ENCODE data around the gene GRIP2. TPM values are rescaled to one million over a fixed set of nuclear protein-coding genes. Genes with fewer than 3 reads are reported as not detected.

The GRIP2 gene
- total and polyA plus RNA-seq, 2 donors (not counting 1 experiment from before 2014, with no cell fraction given), result under 0.01 to 0.87 TPM

- H3K4me1 ChIP-seq (ENCODE audit: control insufficient read depth, extremely low read depth, insufficient read depth, low read length), result no peaks in the 10 kb centered on the region
- no peaks in the 10 kb centered on the region for H3K27me3 ChIP-seq (ENCODE audit: control insufficient read depth, insufficient read depth, low read length)
- H2AFZ ChIP-seq (ENCODE audit: low read length), result no peak overlapping the region
- H3K79me2 ChIP-seq (ENCODE audit: control insufficient read depth, insufficient read depth, low read length), result no peaks in the 10 kb centered on the region
- no peak overlapping the region for H3K4me3 ChIP-seq (replicated peaks in 1 of 4; ENCODE audit: control extremely low read depth in 1 of 4, insufficient read depth in 1 of 4, low read depth in 3 of 4, low read length in 4 of 4)
- H4K20me1 ChIP-seq (ENCODE audit: control insufficient read depth, extremely low read depth, insufficient read depth, low read length), result no peaks in the 10 kb centered on the region
- H3K9ac ChIP-seq (ENCODE audit: insufficient read depth, low read length), result no peak overlapping the region
- H3K36me3 ChIP-seq (ENCODE audit: control insufficient read depth, insufficient read depth, low read length), result no peaks in the 10 kb centered on the region
- TF ChIP-seq CTCF (conservative IDR thresholded peaks at IDR 0.05 in 1 of 2, IDR thresholded peaks at IDR 0.05 in 1 of 2; ENCODE audit: low read depth in 1 of 2, low read length in 2 of 2) (no peak), EZH2 (IDR thresholded peaks at IDR 0.05; ENCODE audit: low read length, missing control alignments) (no peak)
- H3K9me3 ChIP-seq (ENCODE audit: control insufficient read depth, insufficient read depth, low read depth, low read length), result no peaks in the 10 kb centered on the region
- H3K27ac ChIP-seq (ENCODE audit: insufficient read depth, low read length), result no peak overlapping the region
- no peak overlapping the region for H3K4me2 ChIP-seq (ENCODE audit: extremely low read depth, insufficient read depth, low read length)
- no peak for DNase-seq (ENCODE audit: low read depth in 2 of 2)
These were observed 18.5 kb downstream of the GRIP2 start for GRCh38 chr3:14521611-14522010.

GRCh38 chr3:14520967-14521366 is 19.2 kb downstream of the GRIP2 start:
- no peaks in the 10 kb centered on the region for H4K20me1 ChIP-seq (ENCODE audit: control insufficient read depth, extremely low read depth, insufficient read depth, low read length)
- TF ChIP-seq CTCF (conservative IDR thresholded peaks at IDR 0.05 in 1 of 2, IDR thresholded peaks at IDR 0.05 in 1 of 2; ENCODE audit: low read depth in 1 of 2, low read length in 2 of 2), result no peak
- no peak for TF ChIP-seq EZH2 (IDR thresholded peaks at IDR 0.05; ENCODE audit: low read length, missing control alignments)
- no peak overlapping the region for H3K4me2 ChIP-seq (ENCODE audit: extremely low read depth, insufficient read depth, low read length)
- H3K27ac ChIP-seq (ENCODE audit: insufficient read depth, low read length), result no peak overlapping the region
- H2AFZ ChIP-seq (ENCODE audit: low read length), result no peak overlapping the region
- H3K9me3 ChIP-seq (ENCODE audit: control insufficient read depth, insufficient read depth, low read depth, low read length), result no peaks in the 10 kb centered on the region
- H3K9ac ChIP-seq (ENCODE audit: insufficient read depth, low read length), result no peak overlapping the region
- H3K27me3 ChIP-seq (ENCODE audit: control insufficient read depth, insufficient read depth, low read length), result no peaks in the 10 kb centered on the region
- DNase-seq (ENCODE audit: low read depth in 2 of 2), result no peak
- H3K79me2 ChIP-seq (ENCODE audit: control insufficient read depth, insufficient read depth, low read length), result no peaks in the 10 kb centered on the region
- H3K4me3 ChIP-seq (replicated peaks in 1 of 4; ENCODE audit: control extremely low read depth in 1 of 4, insufficient read depth in 1 of 4, low read depth in 3 of 4, low read length in 4 of 4), result no peak overlapping the region
- H3K4me1 ChIP-seq (ENCODE audit: control insufficient read depth, extremely low read depth, insufficient read depth, low read length), result no peaks in the 10 kb centered on the region
- H3K36me3 ChIP-seq (ENCODE audit: control insufficient read depth, insufficient read depth, low read length), result no peaks in the 10 kb centered on the region

GRCh38 chr3:14520149-14520548 is 20.0 kb downstream of the GRIP2 start:
- H4K20me1 ChIP-seq (ENCODE audit: control insufficient read depth, extremely low read depth, insufficient read depth, low read length), result no peaks in the 10 kb centered on the region
- H3K9me3 ChIP-seq (ENCODE audit: control insufficient read depth, insufficient read depth, low read depth, low read length), result no peaks in the 10 kb centered on the region
- no peaks in the 10 kb centered on the region for H3K36me3 ChIP-seq (ENCODE audit: control insufficient read depth, insufficient read depth, low read length)
- no peak overlapping the region for H2AFZ ChIP-seq (ENCODE audit: low read length)
- H3K27ac ChIP-seq (ENCODE audit: insufficient read depth, low read length), result no peak overlapping the region
- TF ChIP-seq EZH2 (IDR thresholded peaks at IDR 0.05; ENCODE audit: low read length, missing control alignments) (no peak), CTCF (conservative IDR thresholded peaks at IDR 0.05 in 1 of 2, IDR thresholded peaks at IDR 0.05 in 1 of 2; ENCODE audit: low read depth in 1 of 2, low read length in 2 of 2) (no peak)
- DNase-seq (ENCODE audit: low read depth in 2 of 2), result no peak
- H3K27me3 ChIP-seq (ENCODE audit: control insufficient read depth, insufficient read depth, low read length), result no peaks in the 10 kb centered on the region
- H3K79me2 ChIP-seq (ENCODE audit: control insufficient read depth, insufficient read depth, low read length), result no peaks in the 10 kb centered on the region
- H3K4me2 ChIP-seq (ENCODE audit: extremely low read depth, insufficient read depth, low read length), result no peak overlapping the region
- H3K9ac ChIP-seq (ENCODE audit: insufficient read depth, low read length), result no peak overlapping the region
- H3K4me1 ChIP-seq (ENCODE audit: control insufficient read depth, extremely low read depth, insufficient read depth, low read length), result no peaks in the 10 kb centered on the region
- H3K4me3 ChIP-seq (replicated peaks in 1 of 4; ENCODE audit: control extremely low read depth in 1 of 4, insufficient read depth in 1 of 4, low read depth in 3 of 4, low read length in 4 of 4), result no peak overlapping the region
